GM21381 (cell line): ENCODE results near the gene SH3RF2.
A peak's percentile ranks its signal among the peaks of the same experiment; 100 is the strongest.

Experiments
- ATAC-seq: cut with Tn5 transposase; IDR thresholded peaks from one replicate; pipeline ENCODE4 v1.9.1; 2021; ENCODE audit warnings: mild to moderate bottlenecking, moderate library complexity; ENCODE audit not compliant: unreplicated experiment

Gene SH3RF2

DNA sequence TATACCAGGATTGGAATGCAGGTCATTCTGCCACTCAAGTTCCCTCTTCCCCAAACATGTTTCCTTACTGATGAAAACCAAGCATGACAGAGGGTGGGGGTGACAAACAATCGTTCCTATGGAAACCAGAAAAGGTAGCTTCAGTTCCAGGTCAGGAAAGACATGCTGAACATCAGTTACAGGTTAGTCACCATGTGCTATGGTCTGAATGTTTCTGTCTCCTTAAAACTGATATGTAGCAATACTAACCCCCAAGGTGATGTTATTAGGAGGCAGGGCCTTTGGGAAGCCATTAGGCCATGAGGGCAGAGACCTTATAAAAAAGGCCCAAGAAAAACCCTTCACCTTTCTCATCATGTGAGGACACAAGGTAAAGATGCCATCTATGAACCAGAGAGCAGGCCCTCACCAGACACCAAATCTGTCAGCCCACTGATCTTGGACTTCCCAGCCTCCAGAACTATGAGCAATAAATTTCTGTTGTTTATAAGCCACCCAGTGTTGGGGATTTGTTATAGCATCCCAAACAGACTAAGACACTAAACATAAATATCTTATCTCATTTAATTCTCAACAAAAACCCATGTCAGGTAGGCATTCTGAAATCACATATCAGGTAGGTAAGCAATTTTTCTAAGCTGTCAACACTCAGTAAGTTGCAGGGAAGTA is 15.7 kb upstream of the SH3RF2 start:
- no peak for ATAC-seq

DNA sequence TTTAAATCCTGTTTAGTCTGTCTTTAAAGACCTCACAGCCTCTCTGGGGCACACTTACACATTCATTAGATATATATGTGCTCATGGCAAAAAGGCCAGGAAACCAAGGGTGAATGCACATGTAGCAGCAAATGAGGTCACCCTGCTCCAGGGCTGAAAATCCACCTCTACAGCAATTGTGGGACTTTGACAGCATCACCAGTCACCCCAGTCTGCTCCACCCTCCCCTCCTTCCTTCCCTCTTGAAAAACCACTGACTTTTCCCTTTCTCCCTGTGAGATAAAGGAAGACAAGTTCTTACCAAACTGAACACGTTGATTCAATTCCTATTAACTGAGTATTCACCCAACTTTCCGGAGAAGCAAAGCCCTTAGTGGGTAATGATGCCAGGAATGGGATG is 15.2 kb upstream of the SH3RF2 start:
- no peak for ATAC-seq

DNA sequence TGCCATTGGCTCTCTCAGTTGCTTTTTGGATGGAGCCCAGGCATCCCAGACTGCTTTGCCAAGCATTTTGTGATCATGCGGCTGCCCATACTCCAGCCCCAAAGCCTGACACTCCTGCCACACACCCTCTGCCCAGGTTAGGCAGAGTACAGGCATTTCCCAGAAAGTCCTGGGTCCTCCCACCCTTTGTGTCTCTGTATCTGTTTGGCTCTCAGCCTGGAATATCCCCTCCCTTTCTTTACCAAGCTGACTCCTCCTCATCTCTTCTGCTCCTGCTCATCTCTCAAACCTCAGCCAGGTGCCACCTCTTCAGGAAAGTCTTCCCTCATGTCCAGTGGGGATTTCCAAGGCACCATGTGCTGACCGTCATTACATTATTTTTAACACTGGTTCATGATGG is 14.3 kb upstream of the SH3RF2 start:
- no peak for ATAC-seq

DNA sequence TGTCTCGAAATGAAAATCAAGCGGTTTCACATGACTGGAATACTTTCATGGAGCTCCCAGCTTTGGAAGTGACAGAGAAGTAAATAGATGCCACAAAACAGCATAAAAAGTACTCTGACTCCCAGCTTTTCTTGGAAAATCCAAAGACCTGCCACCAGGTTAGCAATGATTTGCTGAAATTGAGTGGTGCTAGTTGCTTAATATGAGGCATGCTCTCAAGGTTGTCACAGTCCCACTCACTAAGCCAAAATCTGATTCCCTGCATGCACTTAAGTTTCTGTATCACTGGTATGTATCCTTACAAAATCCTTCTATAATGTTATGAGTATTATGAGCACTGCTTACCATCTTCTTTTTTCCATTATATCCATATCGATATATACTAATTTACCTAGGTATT is 13.0 kb upstream of the SH3RF2 start:
- ATAC-seq = no peak

DNA sequence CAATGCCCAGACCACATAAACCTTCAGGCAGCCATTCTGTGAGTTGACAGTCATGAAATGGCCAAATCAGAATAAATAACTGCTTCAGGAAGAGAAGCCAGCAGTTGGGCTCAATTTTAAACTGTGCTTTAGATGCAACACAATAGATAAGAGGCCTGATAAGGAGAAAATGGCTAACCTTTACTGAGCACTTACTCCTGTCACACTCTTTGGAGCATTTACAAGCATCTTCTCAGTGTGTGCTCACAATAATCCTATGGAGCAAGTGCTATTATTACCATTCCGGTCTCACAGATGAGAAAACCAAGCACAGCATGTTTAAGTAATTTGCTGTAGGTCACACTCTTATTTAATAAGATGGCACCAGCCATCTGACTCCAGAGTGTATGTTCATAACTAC is 11.5 kb upstream of the SH3RF2 start:
- ATAC-seq = no peak

DNA sequence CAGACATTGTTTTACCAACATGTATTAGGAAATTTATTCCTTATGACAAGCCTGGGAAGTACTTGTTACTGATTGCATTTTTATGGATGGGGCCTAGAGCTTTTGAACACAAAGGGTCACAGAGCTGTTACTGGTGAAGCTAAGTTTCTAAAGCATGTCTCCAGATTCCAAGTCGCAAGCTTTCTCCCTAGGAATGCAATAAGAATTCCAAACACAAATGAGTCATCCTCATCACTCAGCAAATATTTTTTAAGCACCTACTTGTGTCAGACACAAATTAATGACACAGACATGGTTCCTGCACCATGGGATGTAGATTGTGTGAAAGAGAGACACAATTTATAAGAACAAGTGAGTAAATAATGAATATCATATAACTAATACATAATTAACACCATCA is 11.0 kb upstream of the SH3RF2 start:
- ATAC-seq = no peak

DNA sequence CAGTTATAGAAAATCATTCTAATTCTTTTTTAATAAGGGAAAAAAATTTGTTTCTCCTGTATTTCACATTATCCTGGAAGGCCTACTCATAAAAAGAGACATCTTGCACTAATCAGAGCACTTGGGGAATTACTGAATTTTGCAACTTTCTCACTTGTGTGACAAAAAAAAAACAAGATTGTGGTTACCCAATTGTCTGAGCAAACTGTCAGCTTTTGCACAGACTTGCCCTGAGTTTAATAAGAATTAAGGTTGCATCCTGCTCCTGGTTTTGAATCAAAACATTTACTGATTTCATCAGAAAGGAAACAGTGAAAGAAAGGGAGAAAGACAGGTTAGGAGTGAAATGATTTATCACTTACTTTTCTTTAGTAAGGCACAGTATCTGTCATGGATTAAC is 10.6 kb upstream of the SH3RF2 start:
- ATAC-seq = no peak

DNA sequence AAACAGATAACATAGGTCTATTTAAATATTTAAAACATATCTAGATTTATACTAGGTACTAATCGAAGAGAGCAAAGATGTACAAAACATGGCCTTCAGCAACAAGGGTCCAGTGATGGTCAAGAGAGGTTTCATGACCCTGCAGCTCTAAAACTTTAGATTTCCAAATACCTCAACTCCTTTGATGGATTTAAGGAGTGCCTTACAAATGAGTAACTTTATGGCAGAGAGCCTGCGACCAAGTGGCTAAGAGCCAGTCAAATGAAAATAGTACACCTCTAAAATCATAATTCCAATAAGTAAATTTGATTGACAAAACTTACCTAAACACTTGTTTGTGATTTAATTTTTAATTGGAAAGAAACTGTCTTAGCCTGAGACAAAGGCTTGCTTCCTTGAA is 4.7 kb upstream of the SH3RF2 start:
- ATAC-seq = no peak

DNA sequence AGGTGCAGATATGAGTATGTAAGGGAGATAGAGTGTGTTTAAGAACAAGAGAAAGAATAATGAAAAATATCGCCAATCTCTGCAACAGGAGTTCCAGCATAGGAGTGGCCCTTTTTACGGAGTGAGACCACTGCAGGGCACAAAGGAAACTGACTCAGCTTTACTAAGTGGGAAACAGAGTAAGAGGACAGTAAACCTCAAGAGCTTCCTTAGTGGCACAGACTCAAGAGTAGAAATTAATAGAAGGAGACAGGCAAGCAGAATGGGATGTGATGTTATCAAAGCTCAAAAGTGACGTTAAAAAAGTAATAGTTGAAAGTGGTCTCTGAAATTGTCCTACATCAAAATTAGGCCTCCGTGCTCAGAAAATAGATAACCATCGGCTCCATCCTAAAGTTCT is 2.1 kb upstream of the SH3RF2 start:
- no peak for ATAC-seq

DNA sequence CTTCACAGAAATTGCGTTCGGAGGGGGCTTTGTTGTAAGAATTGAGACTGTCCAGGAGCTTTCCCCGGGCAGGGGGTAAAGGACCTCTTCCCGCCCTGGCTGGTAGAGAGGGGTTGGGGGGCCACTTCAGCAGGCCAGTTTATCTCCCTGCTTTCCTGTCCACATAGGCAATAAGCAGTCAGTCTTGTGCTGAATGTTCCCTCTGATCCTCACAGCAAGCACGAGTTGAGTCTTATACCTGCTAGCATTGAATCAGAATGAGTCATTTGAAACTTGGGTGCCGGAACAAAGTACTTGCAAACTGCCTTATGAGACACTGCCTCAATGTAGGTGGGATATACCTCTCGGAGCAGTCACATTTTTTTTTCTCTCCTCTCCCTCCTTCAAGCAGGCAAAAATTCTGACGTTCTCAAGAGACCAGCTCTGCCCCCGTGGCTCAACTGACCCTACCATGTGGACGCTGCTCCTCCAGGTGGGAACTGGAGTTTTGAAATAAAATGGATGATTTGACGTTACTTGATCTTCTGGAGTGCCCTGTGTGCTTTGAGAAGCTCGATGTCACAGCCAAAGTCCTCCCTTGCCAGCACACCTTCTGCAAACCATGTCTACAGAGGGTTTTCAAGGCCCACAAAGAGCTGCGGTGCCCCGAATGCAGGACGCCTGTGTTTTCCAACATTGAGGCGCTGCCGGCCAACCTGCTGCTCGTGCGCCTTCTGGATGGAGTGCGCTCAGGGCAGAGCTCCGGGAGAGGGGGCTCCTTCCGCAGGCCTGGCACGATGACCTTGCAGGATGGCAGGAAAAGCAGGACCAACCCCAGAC is 1.3 kb downstream of the SH3RF2 start:
- peak; percentile 60 for ATAC-seq

DNA sequence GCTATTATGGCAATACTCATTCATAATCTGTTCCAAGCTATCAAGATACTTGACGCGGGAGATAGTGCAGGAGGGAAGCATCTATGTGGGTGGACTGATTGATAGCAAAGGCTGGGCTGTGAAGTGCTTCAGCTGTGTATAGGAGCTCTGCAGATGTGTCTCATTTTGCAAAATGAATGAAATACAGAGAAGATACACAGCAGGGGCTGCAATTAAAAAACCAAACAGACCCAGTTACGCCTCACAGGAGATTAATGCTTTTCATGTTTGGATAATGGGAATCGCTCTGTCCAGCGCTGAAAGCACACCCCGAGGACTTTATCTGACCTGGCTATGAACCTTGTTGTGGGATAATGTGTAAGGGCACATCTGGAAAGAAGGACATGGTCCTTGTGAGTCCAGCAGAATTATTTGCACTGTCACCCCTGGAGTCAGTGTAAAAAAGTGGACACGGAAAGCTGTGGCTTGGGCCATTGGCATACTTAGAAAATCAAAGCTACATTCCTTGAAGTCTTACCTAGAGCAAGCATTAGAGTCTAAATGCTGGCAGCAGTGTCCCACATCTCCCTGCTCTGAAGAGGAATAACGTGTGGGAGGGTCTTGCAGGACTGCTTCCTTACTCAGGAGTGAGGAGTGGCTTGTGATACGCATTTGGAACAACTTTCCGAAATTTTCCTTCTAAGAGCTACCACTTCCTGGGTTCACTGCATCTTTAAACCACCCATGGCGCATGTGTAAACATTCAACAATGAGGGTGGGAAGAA is 2.6 kb downstream of the SH3RF2 start:
- no peak for ATAC-seq

DNA sequence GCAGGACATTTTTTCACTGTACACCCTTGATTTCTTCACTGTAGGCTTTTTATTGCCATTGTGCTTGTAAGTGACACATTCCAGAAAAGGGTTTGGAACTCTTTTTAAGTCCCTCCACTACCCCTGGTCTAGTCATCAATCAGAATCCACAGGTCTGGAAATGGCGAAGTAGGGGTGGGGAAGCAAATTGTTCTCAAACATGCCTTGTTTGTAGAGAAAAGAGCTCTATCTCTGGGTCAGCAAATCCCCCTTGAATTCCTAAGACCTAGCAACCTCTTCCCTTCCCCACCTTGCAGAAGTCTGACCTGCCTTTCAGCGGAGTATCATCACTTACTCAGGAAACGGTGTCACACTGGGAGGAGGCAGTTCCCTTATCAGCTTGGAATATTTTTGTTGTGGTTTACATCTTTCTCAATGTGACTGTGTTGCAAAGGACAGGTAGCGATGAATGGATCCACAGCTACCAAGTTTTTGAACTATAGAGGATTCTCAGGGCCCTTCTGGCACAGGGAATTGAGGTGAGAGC is 3.2 kb downstream of the SH3RF2 start:
- ATAC-seq = no peak

DNA sequence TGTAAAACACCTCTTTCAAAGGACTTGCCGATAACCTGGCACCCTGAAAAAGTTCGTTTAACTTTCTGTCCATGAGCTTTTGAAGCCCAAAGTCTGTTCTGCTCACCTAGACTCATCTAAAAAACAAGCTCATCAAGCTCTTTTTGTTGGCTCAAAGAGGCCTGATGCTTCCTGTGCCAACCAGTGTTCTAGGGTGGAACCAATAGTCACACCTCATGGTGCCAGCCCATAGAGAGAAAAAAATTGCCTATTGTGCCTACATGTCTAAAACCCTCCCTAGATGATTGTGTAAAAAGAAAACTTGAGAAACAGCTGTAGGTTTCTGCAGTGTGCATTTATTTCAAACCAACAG is 4.7 kb downstream of the SH3RF2 start:
- no peak for ATAC-seq

DNA sequence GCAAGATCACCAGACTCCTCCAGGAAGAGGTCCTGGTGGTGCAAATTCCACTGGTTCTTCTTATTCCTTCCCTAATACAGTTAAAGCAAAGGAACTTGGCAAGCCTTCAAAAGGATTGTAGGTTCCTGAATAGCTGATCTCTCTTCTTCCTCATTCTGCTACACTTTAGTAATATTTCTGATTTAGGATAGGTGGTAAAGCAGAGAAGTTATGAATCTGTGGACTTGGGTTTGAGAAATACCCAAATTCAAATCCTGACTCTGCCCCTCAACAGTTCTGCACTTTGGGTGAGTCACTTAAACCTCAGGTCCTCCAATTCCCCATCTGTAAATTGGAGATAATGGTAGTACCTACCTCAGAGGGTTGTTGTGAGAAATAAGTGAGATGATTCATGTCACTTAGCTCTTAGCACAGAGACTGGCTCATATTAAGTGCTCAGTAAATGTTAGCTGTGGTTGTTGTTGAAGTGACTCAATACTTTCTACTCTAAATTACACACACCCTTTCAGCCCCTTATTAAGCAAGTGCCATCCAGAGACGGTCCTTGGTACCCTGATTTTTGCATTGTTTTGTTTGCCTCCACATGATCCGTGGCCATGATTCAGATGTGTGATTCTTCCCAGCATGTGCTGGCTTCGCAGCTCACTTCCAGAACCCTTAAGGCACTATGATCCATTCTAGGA is 5.2 kb downstream of the SH3RF2 start:
- no peak for ATAC-seq

DNA sequence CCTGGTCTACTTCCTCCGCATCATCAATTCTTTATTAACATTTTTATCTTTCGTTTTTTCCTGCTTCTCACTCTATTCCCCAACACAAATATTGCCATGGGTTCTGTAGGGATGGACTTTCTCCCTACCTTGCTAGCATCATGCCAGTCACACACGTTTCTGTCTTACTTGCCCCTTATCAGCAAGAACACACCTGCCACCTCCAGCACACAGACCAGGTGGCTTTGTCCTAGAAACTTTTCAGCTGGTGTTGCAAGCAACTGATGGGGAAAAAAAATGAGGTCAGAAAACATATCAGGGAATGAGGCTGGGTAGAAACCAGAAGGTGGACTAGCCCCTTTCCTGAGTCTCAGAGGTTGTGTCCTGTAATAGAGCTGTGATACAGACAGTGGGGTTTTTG is 5.8 kb downstream of the SH3RF2 start:
- ATAC-seq = no peak

DNA sequence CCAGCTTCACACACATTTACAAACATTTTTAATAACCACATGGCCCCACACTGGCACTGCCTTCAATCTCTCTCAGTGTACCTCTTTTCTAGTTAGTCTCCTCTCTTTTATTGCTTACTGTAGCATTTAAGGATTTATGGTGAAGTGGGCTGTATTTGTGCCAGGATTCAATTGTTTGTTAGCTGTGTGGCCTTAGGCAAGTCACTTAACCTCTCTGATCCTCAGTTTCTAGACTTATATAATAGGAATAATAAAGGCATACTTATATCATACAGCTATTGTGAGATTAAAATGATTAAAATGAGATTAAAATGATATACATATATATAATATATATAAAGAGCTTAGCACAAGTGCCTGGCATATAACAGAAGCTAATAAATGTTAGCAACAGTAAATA is 6.4 kb downstream of the SH3RF2 start:
- no peak for ATAC-seq

DNA sequence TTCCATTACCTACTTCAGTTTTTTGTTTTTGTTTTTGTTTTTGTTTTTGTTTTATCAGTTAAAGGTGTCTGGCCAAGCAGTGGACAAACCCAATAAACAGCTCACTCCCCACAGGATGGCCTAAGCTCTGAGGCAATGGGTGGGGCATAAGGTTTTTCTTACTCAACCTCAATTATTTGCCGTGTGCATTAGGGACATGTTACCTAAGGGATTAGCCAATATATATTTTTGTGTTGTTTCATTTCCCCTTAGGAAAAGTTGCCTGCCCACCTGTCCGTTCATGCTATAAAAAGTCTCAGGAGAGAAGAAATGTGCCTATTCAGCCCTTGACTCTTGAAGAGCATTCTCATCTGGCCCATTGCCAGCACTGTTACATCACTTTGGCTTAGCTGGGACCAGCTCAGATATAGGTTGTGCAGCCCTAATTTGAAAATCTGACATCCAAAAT is 7.3 kb downstream of the SH3RF2 start:
- no peak for ATAC-seq

DNA sequence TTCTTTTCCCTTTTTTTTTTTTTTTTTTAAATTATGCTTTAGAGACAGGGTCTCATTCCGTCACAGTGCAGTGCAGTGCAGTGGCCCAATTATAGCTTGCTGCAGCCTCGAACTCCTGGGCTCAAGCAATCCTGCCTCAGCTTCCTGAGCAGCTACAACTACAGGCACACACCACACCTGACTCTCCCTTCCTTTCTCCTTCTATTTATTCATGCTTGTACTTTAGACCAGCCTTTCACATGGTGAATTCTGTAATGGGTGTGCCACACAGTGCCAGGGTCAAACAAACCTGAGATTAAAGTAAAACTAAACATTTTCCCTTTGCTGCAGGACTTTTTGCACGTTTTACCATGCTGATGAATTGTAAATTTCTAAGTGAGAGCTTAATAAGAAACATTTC is 8.0 kb downstream of the SH3RF2 start:
- ATAC-seq = no peak

DNA sequence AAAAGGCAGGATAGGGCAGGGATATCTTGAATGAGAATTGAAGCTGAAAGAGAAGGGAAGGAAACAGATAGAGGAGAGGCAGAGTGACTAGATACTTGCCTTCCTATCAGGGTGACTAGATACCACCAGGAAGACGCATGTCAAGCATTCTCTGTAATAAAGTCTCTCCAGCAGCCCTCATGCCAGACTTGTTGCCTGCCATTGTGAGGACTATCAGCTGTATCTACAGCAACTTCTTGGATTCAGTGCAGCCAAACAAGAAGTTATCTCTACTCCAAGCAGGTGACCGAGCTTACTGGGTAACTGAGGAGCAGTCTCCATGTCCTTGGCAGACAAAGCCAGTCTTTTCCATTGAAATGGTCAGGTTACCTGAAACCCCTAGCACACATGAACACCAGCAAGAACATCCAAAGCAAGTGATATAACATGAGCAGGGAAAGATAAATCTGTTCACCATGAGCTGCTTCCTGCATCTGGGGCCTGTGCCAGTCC is 9.3 kb downstream of the SH3RF2 start:
- no peak for ATAC-seq

DNA sequence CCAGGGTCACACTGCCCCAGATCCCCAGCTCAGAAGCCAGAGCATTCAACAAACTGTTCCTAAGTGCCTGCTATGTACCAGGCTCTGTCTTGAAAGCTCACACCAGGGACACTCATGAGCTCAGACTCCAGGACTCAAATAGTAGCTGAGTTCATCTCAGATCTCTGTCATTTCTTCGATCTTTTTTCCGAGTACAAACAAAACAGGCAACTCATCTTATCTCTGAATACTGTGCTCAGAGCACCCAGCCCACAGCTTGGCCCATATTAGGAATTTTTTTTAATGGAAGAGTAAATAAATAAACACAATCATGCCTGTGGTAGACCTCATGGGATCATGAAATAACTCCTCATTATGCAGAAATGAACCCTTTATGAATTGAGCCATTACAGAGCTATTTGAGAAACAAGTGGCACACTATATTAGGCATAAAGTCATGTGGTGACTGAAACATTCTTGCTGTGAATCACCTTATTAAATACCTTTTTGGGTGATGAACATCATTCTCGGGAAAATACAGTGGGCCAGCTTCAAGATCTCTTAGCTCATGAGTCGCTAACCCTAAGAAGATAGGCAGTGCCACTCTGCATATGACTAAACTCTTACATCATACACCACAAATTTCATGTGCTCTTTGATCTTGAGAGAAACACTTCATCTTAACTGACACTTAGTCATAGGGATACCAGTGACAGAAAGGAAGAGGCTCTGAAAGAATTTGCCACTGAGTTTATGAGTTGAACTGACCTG is 9.9 kb downstream of the SH3RF2 start:
- ATAC-seq = peak; percentile 91
